Neuronal stem cell (in vitro differentiated cells): Measurements from ENCODE around the gene LZTS2.

Experiments used
- DNase-seq: peaks from one replicate; pipeline ENCODE4 v3.0.0-alpha.2; 2013; ENCODE audit warnings: low spot score
- H2AFZ ChIP-seq: one replicate; pipeline ENCODE4 v1.6.1; 2013; ENCODE audit warnings: mild to moderate bottlenecking, low read length, inconsistent platforms
- H2AK5ac ChIP-seq: 2 replicates; pipeline ENCODE4 v1.6.1; 2013; ENCODE audit warnings: low read depth, mild to moderate bottlenecking, inconsistent platforms, low read length, moderate library complexity, mixed read lengths
- H2BK120ac ChIP-seq: 2 replicates; pipeline ENCODE4 v1.6.1; 2013; ENCODE audit warnings: low read depth, mild to moderate bottlenecking, inconsistent platforms, low read length, moderate library complexity, mixed read lengths
- H2BK12ac ChIP-seq: one replicate; pipeline ENCODE4 v1.6.1; 2013; ENCODE audit warnings: low read length, inconsistent platforms
- H2BK15ac ChIP-seq: 2 replicates; pipeline ENCODE4 v1.6.1; 2013; ENCODE audit warnings: mild to moderate bottlenecking, low read length, inconsistent platforms, mixed read lengths
- H2BK5ac ChIP-seq: one replicate; pipeline ENCODE4 v1.6.1; 2013; ENCODE audit warnings: inconsistent platforms, mild to moderate bottlenecking, low read length, moderate library complexity
- H3K14ac ChIP-seq: one replicate; pipeline ENCODE4 v1.6.1; 2013; ENCODE audit warnings: low read length, inconsistent platforms
- H3K18ac ChIP-seq: 2 replicates; pipeline ENCODE4 v1.6.1; 2013; ENCODE audit warnings: low read length, inconsistent platforms
- H3K23ac ChIP-seq: 2 replicates; pipeline ENCODE4 v1.6.1; 2013; ENCODE audit warnings: low read depth, mild to moderate bottlenecking, mixed read lengths, low read length, inconsistent platforms; ENCODE audit not compliant: poor library complexity
- H3K27ac ChIP-seq: replicated peaks from 3 replicates; pipeline ENCODE4 v1.5.1; 2013; ENCODE audit warnings: low read length, inconsistent platforms
- H3K27me3 ChIP-seq, 3 experiments: 2 replicates each; pipeline ENCODE4 v1.6.1; 2013; ENCODE audit warnings: low read length in 3 of 3, mild to moderate bottlenecking in 2 of 3, inconsistent platforms in 1 of 3, low read depth in 1 of 3, mixed read lengths in 1 of 3, moderate library complexity in 1 of 3; ENCODE audit not compliant: control insufficient read depth in 3 of 3, insufficient read depth in 3 of 3
- H3K36me3 ChIP-seq, 2 donors: replicated peaks in 1 of 2; 2 replicates each; pipeline ENCODE4 v1.6.1; 2013; ENCODE audit warnings: low read length in 2 of 2; ENCODE audit not compliant: control insufficient read depth in 2 of 2, insufficient read depth in 2 of 2
- H3K4ac ChIP-seq: 2 replicates; pipeline ENCODE4 v1.6.1; 2013; ENCODE audit warnings: inconsistent platforms, mild to moderate bottlenecking, low read length, moderate library complexity
- H3K4me1 ChIP-seq, 2 donors: 1 replicate in 1 of 2; 2 replicates in 1 of 2; pipeline ENCODE4 v1.6.1; 2013; ENCODE audit warnings: low read length in 2 of 2, low read depth in 1 of 2; ENCODE audit not compliant: control insufficient read depth in 2 of 2, insufficient read depth in 1 of 2
- H3K4me2 ChIP-seq: one replicate; pipeline ENCODE4 v1.6.1; 2013; ENCODE audit warnings: mild to moderate bottlenecking, low read length, inconsistent platforms; ENCODE audit not compliant: insufficient read depth, poor library complexity, severe bottlenecking
- H3K4me3 ChIP-seq, 2 donors: 2 replicates each; pipeline ENCODE4 v1.5.1; 2013; ENCODE audit warnings: low read length in 2 of 2, mild to moderate bottlenecking in 2 of 2, inconsistent platforms in 1 of 2, moderate library complexity in 1 of 2
- H3K79me1 ChIP-seq: one replicate; pipeline ENCODE4 v1.6.1; 2013; ENCODE audit warnings: low read depth, mild to moderate bottlenecking, inconsistent platforms, low read length, moderate library complexity
- H3K9ac ChIP-seq: one replicate; pipeline ENCODE4 v1.6.1; 2013; ENCODE audit warnings: mild to moderate bottlenecking, low read depth, low read length, inconsistent platforms; ENCODE audit not compliant: poor library complexity
- H3K9me3 ChIP-seq, 2 donors: replicated peaks in 1 of 2; 2 replicates each; pipeline versions ENCODE3 to v1.6.1; 2013; ENCODE audit warnings: low read length in 2 of 2, mild to moderate bottlenecking in 2 of 2, inconsistent platforms in 1 of 2, low read depth in 1 of 2, mixed read lengths in 1 of 2, moderate library complexity in 1 of 2; ENCODE audit not compliant: control insufficient read depth in 2 of 2, insufficient read depth in 1 of 2
- H4K8ac ChIP-seq: one replicate; pipeline ENCODE4 v1.6.1; 2013; ENCODE audit warnings: low read depth, mild to moderate bottlenecking, inconsistent platforms, low read length, moderate library complexity
- H4K91ac ChIP-seq: one replicate; pipeline ENCODE4 v1.6.1; 2013; ENCODE audit warnings: low read length, low read depth, mild to moderate bottlenecking, inconsistent platforms; ENCODE audit not compliant: poor library complexity
- WGBS, 2 donors: extraction: QIAGEN DNeasy Blood & Tissue Kit; methylation state at CpG; one replicate each; pipeline ENCODE4 v1.1.7; 2013; ENCODE audit warnings: missing lambda C conversion rate in 2 of 2, mixed read lengths in 1 of 2; ENCODE audit not compliant: insufficient read length in 2 of 2, insufficient replicate concordance in 1 of 2; ENCODE audit errors: extremely low coverage in 2 of 2; 5-methylcytosine and 5-hydroxymethylcytosine counted together

Gene LZTS2

GRCh38 chr10:101007915-101008822 lies 8.6 kb downstream of the LZTS2 start:
- H2AK5ac ChIP-seq = peak overlapping the region; percentile 28
- no peaks in the 10 kb centered on the region for H3K27me3 ChIP-seq
- no CpG with 5 or more reads among the region's 13 CpGs for WGBS, 2 donors
- no peak overlapping the region for H2BK120ac ChIP-seq
- peaks cover 5 to 16% of the 10 kb centered on the region in 2 donors for H3K4me1 ChIP-seq
- H2BK15ac ChIP-seq = peak overlapping the region; percentile 69
- H4K91ac ChIP-seq = no peak overlapping the region
- H3K36me3 ChIP-seq = peaks cover 33 to 43% of the 10 kb centered on the region in 2 donors
- H4K8ac ChIP-seq = peak overlapping the region; percentile 20
- H2AFZ ChIP-seq = no peak overlapping the region
- H2BK12ac ChIP-seq = no peak overlapping the region
- no peak for DNase-seq
- H3K18ac ChIP-seq = peak overlapping the region; percentile 90
- H3K4me2 ChIP-seq = no peak overlapping the region
- H3K14ac ChIP-seq = no peak overlapping the region
- peak overlapping the region; percentile 8 for H3K23ac ChIP-seq
- no peak overlapping the region for H3K9ac ChIP-seq
- peaks cover 13% of the 10 kb centered on the region for H3K79me1 ChIP-seq
- H3K4ac ChIP-seq = no peak overlapping the region
- H3K27ac ChIP-seq = no peak overlapping the region
- peak overlapping the region in 1 of 2 donors; percentile 20 for H3K4me3 ChIP-seq
- peak overlapping the region; percentile 29 for H2BK5ac ChIP-seq
- H3K9me3 ChIP-seq = no peaks in the 10 kb centered on the region

GRCh38 chr10:101008823-101009423 lies 9.3 kb downstream of the LZTS2 start:
- Histone ChIP-seq H3K4me2 (no peak overlapping the region), H2AFZ (no peak overlapping the region), H2BK5ac (peak overlapping the region; percentile 29), H4K91ac (no peak overlapping the region), H3K4me3 (peak overlapping the region in 1 of 2 donors; percentile 20), H2AK5ac (peak overlapping the region; percentile 59), H3K36me3 (peaks cover 26 to 36% of the 10 kb centered on the region in 2 donors), H2BK120ac (no peak overlapping the region), H2BK12ac (no peak overlapping the region), H3K23ac (peak overlapping the region; percentile 8), H3K9ac (no peak overlapping the region), H3K27ac (no peak overlapping the region), H3K18ac (peak overlapping the region; percentile 90), H3K14ac (peak overlapping the region; percentile 4), H3K79me1 (peaks cover 6% of the 10 kb centered on the region), H4K8ac (peak overlapping the region; percentile 20), H2BK15ac (peak overlapping the region; percentile 69), H3K27me3 (no peaks in the 10 kb centered on the region), H3K9me3 (no peaks in the 10 kb centered on the region), H3K4ac (no peak overlapping the region), H3K4me1 (peaks cover 5 to 19% of the 10 kb centered on the region in 2 donors)
- no peak for DNase-seq
- no CpG with 5 or more reads among the region's 6 CpGs for WGBS, 2 donors

- Histone ChIP-seq H3K4me3 (no peak overlapping the region), H3K36me3 (peaks cover 15 to 22% of the 10 kb centered on the region in 2 donors), H4K8ac (peak overlapping the region; percentile 9), H3K14ac (no peak overlapping the region), H2BK12ac (no peak overlapping the region), H3K4me2 (no peak overlapping the region), H3K23ac (no peak overlapping the region), H3K9me3 (peaks cover 0 to 2% of the 10 kb centered on the region in 2 donors), H3K9ac (no peak overlapping the region), H2BK15ac (peak overlapping the region; percentile 82), H2AK5ac (peak overlapping the region; percentile 88), H3K18ac (peak overlapping the region; percentile 68), H3K27me3 (peaks cover 0 to 9% (median 3%) of the 10 kb centered on the region in 3 experiments), H3K27ac (no peak overlapping the region), H2AFZ (peak overlapping the region; percentile 17), H4K91ac (no peak overlapping the region), H2BK5ac (no peak overlapping the region), H3K79me1 (peaks cover 4% of the 10 kb centered on the region), H2BK120ac (no peak overlapping the region), H3K4ac (peak overlapping the region; percentile 43), H3K4me1 (peaks cover 7 to 21% of the 10 kb centered on the region in 2 donors)
- DNase-seq = no peak
- no CpG with 5 or more reads among the region's 22 CpGs for WGBS, 2 donors
Observed at GRCh38 chr10:101010329-101010728, 10.7 kb downstream of the LZTS2 start.
